Ureter (tissue), 1 donor: ENCODE results near the gene RBBP4. TPM values are rescaled to one million over a fixed set of nuclear protein-coding genes. Genes with fewer than 3 reads are reported as not detected.
A peak's percentile ranks its signal among the peaks of the same experiment; 100 is the strongest.

Experiments used
- DNase-seq: peaks from one replicate; pipeline ENCODE4 v3.0.0-alpha.2; 2020; ENCODE audit warnings: low spot score
- total RNA-seq: library from RNA; stranded (reverse); gene quantifications from one replicate; pipeline ENCODE4 v1.2.4, GENCODE V29; 2023
- donor health status: DM: yes; HTN: yes; CAD: no.

Gene RBBP4
- total RNA-seq, 1 donor from 2014 or later: 213 TPM

DNA sequence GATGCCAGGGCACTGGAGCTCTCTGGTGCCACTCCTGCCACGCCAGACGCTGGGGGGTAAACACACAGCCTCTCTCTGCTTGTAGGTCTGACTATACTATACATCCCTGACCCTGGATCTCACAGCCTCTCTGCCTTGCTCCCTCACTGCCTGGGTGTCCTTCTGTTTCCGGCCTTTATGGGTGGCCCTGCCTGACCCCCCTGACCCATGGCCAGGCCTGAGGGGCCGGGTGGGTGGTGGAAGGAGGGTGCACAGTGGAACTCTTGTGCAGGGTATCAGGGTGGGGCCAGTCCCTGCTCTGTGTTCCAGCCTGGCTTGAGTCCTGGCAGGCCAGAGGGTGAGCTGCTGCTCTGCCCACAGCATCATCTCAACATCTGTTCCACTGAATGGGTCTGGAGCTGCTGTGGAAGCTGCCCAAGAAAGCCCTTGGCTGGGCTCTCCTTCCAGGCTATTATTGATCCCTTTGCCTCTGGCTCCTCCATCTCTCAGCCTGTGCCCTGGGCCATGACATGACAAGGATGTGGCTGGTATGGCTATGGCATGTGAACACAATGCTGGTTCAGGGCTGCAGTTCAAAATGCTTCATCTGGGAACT lies 68.8 kb downstream of the RBBP4 start:
- no peak for DNase-seq

DNA sequence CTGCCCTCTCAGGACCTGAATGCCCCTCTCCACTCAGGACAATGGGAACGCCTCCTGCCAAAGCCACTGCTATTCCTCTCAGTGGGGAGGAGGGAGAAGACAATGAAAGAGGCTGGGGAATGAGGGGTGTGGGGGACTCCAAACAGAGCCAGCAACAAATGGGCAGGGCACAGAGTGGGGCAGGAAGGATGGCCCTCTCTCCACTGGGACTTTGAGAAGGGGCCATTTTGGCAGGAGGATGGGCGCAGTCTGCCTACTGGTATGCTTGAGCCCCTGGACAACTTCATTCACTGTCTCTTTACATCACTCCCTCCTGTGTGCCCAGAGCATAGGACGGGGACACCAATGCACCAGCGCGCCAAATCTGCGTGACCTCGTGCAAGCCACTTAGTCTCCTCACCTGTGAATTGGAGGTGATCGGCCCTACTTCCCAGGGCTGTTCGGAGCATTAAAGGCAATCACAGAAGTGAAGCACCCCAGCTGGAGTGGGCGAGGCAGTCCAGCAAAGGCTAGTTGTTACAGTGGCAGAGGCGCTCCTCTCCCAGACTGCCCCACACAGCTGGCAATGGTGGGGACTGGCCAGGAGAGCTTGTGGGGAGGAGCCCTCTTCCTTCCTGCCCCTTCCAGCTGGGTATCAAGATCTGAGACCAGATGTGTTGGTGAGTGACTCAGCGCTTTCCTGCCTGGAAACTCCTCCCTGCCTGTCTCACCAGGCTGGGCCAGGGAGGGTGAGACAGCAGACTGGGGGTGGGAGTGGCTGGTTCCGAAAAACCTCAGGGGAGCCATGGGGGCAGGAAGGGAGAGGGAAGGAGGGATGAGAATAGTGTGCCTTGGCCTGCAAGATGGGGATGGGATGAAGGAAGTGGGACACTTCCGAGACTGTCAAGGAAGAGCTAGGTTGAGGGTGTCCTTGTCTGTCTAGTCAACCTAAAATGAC lies 73.9 kb downstream of the RBBP4 start:
- peak; percentile 75 for DNase-seq

DNA sequence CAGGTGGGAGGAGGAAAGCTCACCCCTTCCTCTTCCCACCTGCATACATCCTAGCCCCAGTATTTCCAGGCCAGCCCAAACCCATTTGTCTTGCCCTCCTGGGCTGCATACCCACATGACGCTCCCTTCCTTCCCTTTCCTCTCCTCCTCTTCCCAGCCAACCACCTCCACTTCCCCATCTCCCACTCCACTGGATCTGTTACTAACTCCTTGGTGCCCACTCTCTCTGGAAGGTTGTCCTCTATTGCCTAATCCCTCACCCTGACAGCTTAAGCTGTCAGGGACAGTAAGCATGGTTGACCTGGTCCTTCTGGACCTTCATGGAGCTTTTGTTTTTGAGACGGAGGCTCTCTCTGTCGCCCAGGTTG lies 74.6 kb downstream of the RBBP4 start:
- DNase-seq: no peak

DNA sequence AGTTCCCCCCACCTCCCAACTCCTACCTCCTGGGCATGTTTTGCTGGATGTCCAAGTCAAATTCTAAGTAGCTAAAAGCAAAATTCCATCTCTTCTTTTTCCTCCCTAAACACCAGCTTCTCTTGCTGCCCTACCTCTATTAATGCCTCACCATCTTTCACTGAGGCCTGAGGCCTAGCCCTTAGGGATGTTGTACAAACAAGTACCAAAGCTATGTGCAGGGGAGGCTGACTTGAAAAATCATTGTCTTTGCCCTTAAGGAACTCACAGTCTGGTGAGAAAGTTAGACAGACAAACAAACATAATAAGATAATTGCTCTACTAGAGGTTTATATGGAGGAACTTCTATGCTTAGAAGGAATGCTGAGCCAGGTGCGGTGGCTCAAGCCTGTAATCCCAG lies 76.9 kb downstream of the RBBP4 start:
- no peak for DNase-seq

DNA sequence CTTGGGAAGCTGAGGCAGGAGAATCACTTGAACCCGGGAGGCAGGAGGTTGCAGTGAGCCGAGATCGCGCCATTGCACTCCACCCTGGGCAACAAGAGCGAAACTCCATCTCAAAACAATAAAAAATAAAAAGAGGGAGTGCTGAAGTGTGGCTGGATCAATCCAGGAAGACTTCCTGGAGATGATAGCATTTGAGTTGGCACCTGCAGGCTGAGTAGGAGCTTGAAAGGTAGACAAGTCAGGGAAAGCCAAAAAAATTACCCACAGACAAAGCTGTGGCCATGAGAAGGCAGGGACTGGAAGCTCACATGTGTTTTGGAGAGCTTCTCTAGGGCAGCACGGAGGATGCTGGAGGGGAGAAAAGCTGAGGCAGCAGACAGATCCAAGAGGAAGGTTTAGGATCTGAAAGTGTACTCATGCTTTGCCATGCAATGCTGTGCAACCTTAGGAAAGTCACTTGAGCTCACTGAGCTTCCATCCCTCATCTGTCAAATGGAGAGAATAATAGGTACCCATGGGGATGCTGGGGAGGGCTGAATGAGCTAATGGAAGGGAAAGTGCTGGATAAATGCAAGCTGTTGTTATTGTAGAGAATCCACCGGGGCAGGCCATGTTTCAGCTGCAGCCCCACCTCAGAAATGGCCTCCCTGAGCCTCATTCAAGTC lies 77.5 kb downstream of the RBBP4 start:
- no peak for DNase-seq

DNA sequence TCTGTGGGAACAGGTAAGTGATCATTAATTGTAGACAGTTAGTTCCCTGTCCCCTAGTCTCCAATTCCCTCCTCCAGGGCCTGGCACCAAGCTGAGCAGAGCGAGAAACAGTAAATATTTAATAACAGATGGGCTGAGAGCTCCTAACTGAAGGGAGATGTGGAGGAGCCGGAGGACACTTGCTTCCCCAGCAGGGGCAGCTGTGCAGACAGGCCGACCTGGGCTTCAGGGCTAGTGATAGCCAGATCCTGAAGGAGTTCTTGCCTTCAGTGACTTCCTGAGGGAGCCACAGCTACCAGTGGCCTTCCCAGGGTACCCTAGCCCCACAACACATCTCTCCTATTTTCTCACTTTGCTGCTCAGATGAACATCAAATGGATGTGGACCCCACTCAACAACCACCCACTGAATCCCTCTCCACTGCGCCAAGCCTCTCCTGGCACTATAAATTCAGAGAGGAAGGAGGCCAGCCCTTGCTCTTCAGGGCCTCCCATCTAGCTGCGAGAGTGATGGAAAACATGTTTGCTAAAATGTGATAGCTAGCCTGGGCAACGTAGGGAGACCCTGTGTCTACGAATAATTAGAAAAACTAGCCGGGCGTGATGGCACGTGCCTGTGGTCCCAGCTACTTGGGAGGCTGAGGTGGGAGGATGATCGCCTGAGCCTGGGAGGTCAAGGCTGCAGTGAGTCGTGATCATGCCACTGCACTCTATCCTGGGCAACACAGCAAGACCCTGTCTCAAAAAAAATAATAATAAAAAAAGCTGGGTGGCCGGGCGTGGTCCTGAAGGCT lies 78.4 kb downstream of the RBBP4 start:
- DNase-seq: no peak

DNA sequence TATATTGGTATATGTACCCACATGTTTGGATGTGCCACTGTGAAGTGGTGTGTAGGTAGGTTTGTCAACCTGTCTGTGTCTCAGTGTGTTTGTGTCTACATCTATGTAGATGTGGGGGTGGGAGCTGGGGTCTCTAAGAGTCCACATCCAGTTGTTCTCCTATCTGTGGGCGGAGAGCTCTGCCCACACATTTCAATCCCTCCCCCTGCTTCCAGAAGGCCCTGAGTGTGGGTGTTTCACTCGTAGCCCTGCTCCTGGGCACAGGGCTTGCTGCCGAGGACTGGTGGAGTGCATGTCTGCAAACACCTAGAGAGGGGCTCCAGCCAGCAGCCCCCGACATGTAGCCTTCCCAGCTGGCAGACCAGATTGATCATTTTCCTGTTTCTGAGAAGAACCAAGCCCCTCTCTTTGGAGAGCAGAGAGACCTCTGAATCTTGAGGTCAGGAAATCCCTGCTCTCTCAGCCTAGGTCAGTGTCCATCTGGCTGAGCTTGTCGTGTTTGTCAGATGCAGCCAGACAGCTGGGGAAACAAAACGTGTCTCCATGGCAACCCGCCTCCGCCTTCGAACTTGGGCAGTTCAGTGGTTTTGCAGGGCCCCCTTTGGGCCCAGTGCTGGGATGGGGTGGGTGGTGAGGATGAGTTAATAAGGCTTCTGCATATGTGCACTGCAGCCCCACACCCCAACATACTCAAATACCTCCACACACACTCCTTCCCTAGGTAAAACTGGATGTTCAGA lies 82.7 kb downstream of the RBBP4 start:
- no peak for DNase-seq

Other genes starting within 250 kb of the RBBP4 start
- gene ZBTB8B, start 186.1 kb upstream of the RBBP4 start, total RNA-seq: 0.57 TPM
- gene ZBTB8A, start 111.8 kb upstream of the RBBP4 start, total RNA-seq: 10.5 TPM
- gene ZBTB8OS, start 658 bp upstream of the RBBP4 start, total RNA-seq: 48.8 TPM
- gene SYNC, start 51.6 kb downstream of the RBBP4 start, total RNA-seq: 6.4 TPM
- gene YARS1, start 166.2 kb downstream of the RBBP4 start, total RNA-seq: 205 TPM
- 41.0 TPM for gene S100PBP, start 166.4 kb downstream of the RBBP4 start, total RNA-seq
- 1.7 TPM for gene FNDC5, start 219.7 kb downstream of the RBBP4 start, total RNA-seq
- gene HPCA, start 235.3 kb downstream of the RBBP4 start, total RNA-seq: 0.75 TPM